ENCODE measurements around the gene MAPKAPK2.

GRCh38 chr1:206651958-206652890 is 32.5 kb upstream of the MAPKAPK2 start:
- TF ChIP-seq EZH2 (IDR thresholded peaks at IDR 0.05; ENCODE audit: borderline replicate concordance, low read length) (no peak), CTCF (IDR thresholded peaks at IDR 0.05; ENCODE audit: low read length) (no peak)

Data from OCI-LY1 (cell line).